Brain pericyte (primary cell): ENCODE data around the gene ANAPC16.
"Not testable (repeated sequence)": the region's sequence is repeated elsewhere in the genome, so short reads cannot be mapped to it uniquely, and the experiment has no call there.

Experiments
- DNase-seq: peaks from one replicate; pipeline ENCODE4 v3.0.0-alpha.2; 2012; ENCODE audit warnings: low read depth, low spot score

The ANAPC16 gene

GRCh38 chr10:72243822-72244437 is 28.1 kb downstream of the ANAPC16 start:
- peak; percentile 86 for DNase-seq

- no peak for DNase-seq
Measured at GRCh38 chr10:72244573-72245038, 28.8 kb downstream of the ANAPC16 start.

- DNase-seq: no peak
Measured at GRCh38 chr10:72245949-72246525, 30.2 kb downstream of the ANAPC16 start.

DNA sequence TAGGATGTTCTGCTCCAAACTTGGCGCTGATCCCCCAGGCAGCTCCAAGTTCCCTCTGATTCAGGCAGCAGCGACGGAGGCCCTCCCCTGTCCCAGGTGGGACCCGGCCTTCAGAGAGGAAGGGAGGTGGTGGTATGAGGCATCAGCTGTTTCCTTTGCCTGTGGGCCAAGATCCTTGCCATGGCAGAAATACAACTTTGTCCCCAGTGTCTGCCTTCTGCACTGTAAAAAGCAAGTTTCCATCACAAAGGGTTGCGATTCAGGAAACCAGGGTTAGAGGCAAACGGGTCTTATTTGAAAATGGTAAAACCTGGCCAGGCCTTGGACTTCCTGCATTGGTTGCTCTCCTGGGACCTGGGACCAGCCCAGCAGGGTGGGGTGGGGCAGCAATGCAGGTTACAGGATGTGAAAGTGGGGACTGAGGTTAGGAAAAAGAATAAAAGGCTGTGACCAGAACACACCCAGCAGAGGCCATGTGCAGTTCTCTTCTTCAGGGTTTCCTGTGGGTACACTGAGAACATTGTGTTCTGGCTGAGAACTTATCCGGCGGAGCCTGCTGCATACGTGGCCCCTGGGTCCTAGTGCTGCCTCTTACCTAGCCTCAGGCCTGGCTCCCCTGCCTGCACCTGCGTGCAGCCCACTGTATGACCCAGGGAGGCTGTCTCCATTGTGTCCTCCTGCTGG is 32.8 kb downstream of the ANAPC16 start:
- DNase-seq: no peak

- DNase-seq: not testable (repeated sequence)
Measured at GRCh38 chr10:72249176-72249862, 33.5 kb downstream of the ANAPC16 start.

DNA sequence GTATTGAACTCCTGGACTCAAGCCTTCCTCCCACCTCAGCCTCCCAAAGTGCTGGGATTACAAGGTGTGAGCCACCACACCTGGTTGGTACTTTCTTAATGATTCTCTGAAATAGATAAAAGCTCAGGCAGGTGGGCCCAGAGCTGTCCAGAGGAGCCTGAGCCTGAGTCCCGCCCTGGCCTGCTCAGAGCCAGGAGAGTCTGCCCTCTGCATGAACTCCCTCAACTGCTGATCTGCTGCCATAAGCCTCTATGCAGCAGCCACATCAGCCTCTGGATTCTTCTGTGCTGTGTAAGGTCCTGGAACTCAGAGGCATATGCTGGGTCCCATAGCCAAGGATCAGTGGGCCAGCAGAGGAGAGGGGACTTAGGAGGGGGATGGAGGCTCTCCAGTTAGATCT is 34.9 kb downstream of the ANAPC16 start:
- DNase-seq: no peak

- DNase-seq: no peak
Measured at GRCh38 chr10:72251635-72252034, 35.8 kb downstream of the ANAPC16 start.

DNA sequence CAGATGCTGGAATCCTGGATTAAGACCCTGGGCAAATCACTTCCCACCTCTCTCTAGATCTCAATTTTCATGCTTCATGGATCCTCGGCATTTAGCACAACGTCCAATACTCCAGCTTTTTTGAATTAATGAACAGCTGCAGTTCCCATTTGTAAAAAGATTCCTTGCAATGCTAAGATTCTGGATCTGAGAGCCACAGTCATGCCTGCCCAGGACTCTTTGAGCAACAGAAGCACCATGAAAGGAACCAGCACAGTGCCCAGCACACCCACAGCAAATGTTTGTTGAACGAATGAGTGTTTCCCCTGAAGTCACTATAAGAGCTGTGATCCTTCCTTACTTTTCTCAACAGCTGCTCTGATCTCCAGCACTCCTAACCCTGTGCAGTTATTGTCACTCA is 37.2 kb downstream of the ANAPC16 start:
- DNase-seq: no peak

- no peak for DNase-seq
Measured at GRCh38 chr10:72253578-72253977, 37.8 kb downstream of the ANAPC16 start.

DNA sequence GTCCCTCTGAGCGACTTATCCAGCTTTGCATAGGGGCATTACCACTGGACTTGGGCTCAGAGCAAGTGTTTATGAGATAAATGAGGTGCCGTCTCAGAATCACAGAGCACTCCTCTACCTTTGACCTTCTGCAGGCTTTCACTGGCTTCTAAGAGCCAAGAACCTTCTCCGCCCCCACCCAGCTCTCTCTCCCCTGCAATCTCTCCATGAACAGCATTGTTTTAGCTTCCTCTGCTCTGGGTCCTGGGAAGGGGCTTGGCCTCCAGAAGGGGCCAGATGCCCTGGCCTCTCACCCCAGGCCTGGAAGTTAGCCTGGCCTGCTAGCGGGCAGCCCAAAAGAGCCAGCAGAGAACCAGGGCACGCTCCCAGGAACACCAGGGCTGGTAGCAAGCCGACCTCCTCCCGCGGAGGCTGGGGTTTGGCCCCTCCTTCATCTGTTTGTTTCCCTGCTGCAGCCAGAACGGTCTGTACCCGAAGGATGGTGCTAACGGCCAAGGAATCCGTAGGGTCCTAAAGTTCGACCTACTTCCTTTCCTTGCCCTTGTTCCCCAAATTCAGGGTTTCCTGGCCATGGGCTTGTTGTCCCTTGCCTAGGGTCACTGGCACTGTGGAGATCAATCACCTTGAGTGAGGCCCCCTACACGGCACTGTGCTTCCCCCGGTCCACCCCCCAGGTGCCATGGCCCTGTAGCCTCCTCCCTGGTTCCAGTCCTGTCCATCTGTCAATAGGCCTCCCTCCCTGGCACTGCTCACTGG is 39.2 kb downstream of the ANAPC16 start:
- no peak for DNase-seq

DNA sequence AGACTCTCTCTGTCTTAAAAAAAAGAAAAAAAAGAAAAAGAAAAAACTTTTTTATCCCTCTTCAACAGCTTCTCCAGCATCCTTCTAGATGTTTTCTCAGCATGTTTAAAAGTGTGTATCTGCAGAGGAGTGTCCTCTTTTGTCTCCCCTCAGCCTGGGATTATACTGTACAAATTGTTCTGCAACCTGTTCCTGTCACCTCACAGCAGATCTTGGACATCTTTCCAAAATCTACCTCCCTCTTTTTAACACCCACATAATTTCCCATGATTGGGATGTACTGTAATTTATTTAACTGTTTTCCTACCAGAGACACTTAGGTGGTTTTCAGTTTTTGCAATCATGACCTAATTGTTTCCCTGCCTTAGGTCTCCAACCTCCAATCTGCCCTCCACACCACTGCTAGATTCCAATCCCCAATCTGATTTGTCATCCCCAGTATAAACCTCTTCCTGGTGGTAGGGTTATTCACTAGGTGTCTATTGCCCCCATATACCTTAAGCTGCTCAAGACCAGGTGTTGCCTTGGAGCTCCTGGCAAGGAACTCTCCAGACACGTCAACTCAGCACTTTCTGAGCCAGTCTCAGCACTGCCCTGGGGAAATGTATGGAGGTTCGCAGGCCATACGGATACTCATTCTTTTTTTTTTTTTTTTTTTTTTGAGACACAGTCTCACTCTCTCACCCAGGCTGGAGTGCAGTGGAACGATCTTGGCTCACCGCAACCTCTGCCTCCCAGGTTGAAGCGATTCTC is 40.3 kb downstream of the ANAPC16 start:
- DNase-seq: no peak

DNA sequence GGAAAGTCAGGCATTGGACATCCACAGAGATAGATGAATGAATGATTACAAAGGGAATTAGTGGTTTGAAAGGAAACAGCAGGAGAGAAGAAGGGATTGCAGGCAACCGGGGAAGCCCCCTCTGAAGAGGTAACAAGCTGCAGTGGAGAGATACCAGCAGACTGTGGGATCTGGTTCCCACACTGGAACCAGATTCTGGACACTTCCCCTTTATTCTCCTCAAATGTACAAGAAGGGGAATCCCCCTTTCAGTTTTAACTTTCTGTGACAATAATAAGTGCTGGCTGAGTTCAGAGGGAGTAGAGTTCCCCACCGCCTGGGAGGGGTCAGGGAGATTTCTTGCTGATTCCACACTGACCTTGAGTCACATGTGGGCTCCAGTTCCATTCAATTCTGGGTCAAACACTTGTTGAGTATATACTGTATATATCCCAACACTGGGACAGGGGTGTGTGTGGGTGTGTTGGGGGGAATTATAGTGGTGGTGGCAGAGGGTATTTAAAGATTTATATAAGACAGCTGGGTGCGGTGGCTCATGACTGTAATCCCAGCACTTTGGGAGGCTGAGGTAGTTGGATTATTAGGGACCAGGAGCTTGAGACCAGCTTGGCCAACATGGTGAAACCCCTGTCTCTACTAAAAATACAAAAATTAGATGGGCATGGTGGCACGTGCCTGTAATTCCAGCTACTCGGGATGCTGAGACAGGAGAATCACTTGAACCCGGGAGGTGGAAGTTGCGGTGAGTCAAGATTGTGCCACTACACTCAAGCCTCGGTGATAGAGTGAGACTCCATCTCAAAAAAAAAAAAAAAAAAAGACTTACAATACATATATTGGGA is 41.5 kb downstream of the ANAPC16 start:
- no peak for DNase-seq

DNA sequence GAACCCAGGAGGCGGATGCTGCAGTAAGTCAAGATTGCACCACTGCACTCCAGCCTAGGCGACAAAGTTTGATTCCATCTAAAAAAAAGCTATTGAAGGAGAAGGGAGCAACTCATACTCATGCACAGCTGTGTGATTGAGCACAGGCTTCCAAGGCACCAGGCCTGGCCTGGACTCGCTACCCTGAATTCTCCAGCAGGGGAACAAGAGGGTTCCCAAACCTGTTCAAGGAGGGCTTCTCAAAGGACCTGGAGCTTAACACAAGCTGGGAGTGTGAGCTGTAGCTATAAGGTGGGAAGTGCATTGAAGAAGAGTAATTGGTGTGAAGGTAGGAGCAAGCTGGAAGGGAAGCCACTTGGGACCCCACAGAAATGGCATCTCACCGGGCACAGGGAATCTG is 42.8 kb downstream of the ANAPC16 start:
- no peak for DNase-seq

DNA sequence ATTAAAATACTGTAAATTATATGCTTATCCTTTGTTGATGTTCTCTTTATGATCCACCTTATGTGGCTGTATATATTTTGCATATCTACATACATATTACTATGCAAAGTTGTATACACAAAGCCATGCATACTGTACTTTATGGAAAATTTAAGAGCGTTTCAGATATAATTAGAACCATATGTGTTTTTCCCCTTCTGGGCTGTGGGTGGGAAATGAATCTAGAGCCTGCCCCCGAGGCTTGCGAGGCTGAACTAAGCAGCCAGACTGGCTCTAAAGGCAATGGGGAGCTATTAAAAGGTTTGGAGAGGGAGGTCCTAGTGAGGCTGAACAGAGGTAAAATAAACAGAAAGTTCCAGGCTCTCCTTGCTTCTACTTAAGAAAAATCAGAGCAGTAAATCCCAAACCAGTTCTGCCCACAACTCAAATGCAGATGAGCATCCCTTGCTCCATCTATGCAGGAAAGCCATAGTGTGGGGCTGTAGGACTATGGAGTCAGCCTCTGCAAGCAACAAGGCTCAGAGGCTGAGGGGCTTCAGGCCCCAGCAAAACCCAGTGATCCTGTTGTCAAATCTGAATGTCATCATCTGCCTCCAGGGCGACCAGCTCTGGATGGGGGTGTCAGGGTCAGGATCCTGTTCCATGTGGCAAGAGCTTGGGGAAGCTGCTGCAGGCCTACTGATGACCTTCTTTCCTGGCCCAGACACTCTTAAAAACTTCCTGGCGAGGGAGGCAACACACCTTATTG is 43.9 kb downstream of the ANAPC16 start:
- DNase-seq: peak; percentile 91

DNA sequence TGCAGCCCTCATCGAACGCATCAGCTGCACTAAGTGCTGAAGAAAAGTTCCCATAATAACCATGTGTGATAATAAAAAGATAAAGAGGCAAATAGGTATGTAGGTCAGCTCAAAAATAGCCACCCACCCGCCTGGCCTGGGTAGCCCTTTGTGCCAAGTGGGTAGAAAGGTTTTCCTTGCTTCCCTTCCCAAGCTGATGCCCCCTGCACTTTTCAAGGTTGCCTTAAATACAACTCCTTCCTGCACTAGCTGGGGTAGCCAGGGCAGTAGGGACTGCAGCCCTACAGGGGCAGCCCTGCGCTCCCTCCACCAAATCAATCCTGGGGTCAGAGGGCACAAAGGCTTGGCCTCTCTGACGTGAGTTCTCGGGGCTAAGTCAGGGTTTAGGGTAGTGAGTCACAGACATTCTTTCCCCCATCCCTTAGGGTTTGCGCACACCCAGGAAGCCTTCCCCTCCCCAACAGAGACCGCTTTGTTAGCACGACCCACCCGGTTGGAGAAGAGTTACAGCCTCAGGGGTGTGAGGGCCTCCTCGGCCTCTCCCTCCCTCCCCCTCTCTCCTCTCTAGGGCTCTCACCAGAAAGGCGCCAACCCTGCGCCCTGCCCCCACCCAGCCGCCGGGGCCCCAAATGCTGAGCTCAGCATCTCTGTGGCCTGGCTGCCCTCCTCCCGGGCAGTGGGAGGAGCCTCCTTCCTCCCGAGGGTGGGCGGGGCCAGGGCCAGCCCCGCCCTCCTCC is 44.6 kb downstream of the ANAPC16 start:
- peak; percentile 93 for DNase-seq

DNA sequence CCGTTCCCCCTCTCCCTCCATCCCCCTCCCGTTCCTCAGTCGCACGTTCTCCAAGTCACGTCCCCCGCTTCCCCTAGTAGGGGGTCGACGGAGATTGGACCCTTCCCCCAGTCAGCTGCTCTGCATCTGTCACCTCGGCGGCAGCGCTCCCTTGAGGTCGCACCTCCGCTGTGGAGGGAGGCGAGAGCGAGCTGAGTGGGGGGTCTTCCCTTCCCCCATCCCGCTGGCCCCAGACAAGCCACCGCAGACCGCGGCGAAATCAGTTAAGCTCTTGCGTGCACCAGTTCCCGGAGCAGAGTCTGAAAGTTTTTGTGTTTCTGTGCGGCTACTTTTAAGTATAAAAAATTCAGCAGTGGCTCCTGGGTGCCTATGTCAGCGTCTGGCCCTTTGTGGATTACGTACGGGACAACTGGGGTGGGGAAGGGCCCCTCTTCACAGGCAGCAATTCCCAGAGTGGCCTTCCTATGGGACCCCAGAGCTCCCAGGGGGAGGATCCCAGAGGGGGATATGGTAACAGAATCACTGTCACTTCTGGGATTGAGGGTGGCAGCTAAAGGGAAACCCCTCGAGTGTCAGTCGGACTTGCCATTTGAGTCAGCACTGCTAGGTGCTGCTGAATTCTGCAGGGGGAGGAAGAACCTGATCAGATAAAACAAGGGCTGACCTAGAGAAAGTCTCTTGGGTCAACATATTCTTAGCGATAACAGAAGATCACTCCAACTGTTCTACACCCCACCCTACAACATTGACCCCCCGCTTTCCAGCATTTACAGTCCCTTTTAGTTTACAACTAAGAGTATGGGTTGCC is 45.4 kb downstream of the ANAPC16 start:
- DNase-seq: no peak

- no peak for DNase-seq
Measured at GRCh38 chr10:72261784-72262404, 46.1 kb downstream of the ANAPC16 start.
